Measurements from ENCODE around the gene NEBL. TPM values are rescaled to one million over a fixed set of nuclear protein-coding genes. Genes with fewer than 3 reads are reported as not detected.
"Not testable (repeated sequence)": the region's sequence is repeated elsewhere in the genome, so short reads cannot be mapped to it uniquely, and the experiment has no call there.

The NEBL gene
- total RNA-seq (7.6 TPM), polyA plus RNA-seq (22.9 TPM)
- long read RNA-seq, donor 1, result 0 reads
- long read RNA-seq, donor 2, result 0 reads
- long read RNA-seq, donor 3, partial matches to known transcripts, result 0 of 1 reads
- long read RNA-seq, donor 3, other reads (novel, unspliced or antisense), result 0 of 1 reads
- long read RNA-seq, donor 4, result 0 reads
- long read RNA-seq, donor 5, partial matches to known transcripts, result 0 of 3 reads
- long read RNA-seq, donor 5, other reads (novel, unspliced or antisense), result 0 of 3 reads
- long read RNA-seq, donor 6, partial matches to known transcripts, result 0 of 1 reads
- long read RNA-seq, donor 6, other reads (novel, unspliced or antisense), result 0 of 1 reads
- long read RNA-seq, donor 7, partial matches to known transcripts, result 0 of 2 reads
- long read RNA-seq, donor 7, other reads (novel, unspliced or antisense), result 0 of 2 reads
- long read RNA-seq, donor 8, result 0 reads
- long read RNA-seq, donor 9, partial matches to known transcripts, result 0 of 3 reads
- long read RNA-seq, donor 9, other reads (novel, unspliced or antisense), result 0 of 3 reads
- long read RNA-seq, donor 10, partial matches to known transcripts, result 0 of 2 reads
- long read RNA-seq, donor 10, other reads (novel, unspliced or antisense), result 0 of 2 reads

DNA sequence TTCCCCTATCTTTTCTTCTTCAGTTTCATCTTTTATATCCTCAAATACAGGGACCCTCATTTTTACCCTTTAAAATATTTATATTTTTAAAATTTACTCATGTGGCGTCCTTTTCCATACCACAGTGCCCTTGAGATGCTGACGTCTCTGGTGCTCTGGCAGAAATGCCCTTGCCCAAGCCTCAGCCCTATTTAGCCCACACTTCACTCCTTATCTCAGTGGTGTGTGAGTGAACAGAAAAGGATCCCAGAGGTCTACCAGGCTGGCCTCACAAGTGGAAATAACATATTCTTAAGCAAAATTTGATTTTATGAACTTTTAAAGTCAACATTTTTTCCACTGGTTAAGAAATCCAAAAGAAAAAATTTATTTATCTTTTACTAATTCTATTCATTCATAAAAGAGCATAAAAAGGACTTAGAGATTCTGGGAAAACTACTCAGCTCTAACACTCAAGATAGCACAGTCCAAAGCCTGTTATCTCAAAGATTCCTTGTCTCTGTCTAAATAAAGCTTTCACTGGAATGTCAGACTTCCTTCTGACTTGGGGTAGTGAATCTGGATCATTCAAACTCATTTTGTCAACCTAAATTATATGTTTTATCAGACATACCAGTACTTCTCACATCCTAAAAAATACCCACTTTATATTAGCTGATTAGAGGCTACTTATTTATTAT, at the start of gene NEBL:
TSS of gene NEBL (minus strand) at position 166 of the 680 bp plus-strand sequence. CDS start at position 60, 106 bp downstream.
- Histone ChIP-seq H3K27me3 (ENCODE audit: control insufficient read depth in 2 of 2, insufficient read depth in 1 of 2, low read length in 1 of 2) (no peaks in the 10 kb centered on the region), H3K27ac (ENCODE audit: low read depth in 1 of 2, low read length in 1 of 2) (no peak within 1 kb of the TSS), H3K4me3 (ENCODE audit: low read length in 2 of 2) (no peak within 1 kb of the TSS), H3K36me3 (ENCODE audit: control insufficient read depth in 2 of 2, insufficient read depth in 2 of 2, low read length in 1 of 2) (no peaks in the 10 kb centered on the region), H3K4me1 (ENCODE audit: control insufficient read depth in 2 of 2, insufficient read depth in 2 of 2, low read length in 2 of 2) (no peaks in the 10 kb centered on the region), H3K9me3 (ENCODE audit: control insufficient read depth in 2 of 2, insufficient read depth in 1 of 2, low read length in 1 of 2) (no peaks in the 10 kb centered on the region)
- DNase-seq (ENCODE audit: low read depth in 6 of 9, low spot score in 9 of 9), result no peak
- 92% methylated on average over 2 of the region's 2 CpGs for WGBS

DNA sequence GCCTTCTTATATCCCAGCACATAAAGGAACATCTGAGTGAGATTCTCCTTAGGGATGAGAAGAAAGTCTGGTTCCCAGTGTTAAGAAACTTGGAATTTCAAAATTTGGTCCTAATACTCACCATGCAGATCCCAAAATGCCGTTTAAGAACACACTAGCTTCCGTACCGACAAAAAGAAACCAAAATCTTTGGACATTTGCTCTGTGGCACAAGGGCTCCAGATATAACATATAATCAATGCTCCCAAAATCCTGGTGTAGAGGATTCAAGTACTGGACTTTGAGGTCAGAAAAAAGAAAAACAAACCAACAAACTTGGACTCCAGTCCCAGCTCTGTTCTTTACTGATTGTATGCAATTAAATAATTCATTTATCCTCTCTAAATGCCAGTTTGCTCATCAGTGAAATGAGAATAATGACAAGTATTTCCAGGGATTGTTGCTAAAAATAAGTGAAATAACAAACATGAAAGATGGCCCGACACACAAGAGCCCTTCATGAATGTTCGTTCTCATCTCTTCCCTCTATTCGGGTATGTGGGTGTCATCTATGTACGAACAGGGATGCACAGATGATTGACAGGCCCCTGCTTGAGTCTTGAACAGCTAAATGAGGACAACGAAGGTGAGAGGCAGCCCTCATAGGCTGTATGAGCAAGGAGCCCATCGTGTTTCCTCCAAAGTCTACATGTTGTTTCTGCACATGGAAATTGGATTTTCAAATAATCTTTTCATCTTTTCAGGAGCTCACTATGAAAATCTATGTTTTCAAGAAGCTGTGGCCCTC, 48.6 kb upstream of the NEBL start:
- Histone ChIP-seq H3K27ac (ENCODE audit: low read depth in 1 of 2, low read length in 1 of 2) (no peak overlapping the region), H3K4me3 (ENCODE audit: low read length in 2 of 2) (no peak overlapping the region), H3K27me3 (ENCODE audit: control insufficient read depth in 2 of 2, insufficient read depth in 1 of 2, low read length in 1 of 2) (no peaks in the 10 kb centered on the region), H3K9me3 (ENCODE audit: control insufficient read depth in 2 of 2, insufficient read depth in 1 of 2, low read length in 1 of 2) (no peaks in the 10 kb centered on the region), H3K36me3 (ENCODE audit: control insufficient read depth in 2 of 2, insufficient read depth in 2 of 2, low read length in 1 of 2) (no peaks in the 10 kb centered on the region), H3K4me1 (ENCODE audit: control insufficient read depth in 2 of 2, insufficient read depth in 2 of 2, low read length in 2 of 2) (no peaks in the 10 kb centered on the region)
- 93% methylated on average over 9 of the region's 9 CpGs for WGBS
- DNase-seq (ENCODE audit: low read depth in 6 of 9, low spot score in 9 of 9), result no peak

DNA sequence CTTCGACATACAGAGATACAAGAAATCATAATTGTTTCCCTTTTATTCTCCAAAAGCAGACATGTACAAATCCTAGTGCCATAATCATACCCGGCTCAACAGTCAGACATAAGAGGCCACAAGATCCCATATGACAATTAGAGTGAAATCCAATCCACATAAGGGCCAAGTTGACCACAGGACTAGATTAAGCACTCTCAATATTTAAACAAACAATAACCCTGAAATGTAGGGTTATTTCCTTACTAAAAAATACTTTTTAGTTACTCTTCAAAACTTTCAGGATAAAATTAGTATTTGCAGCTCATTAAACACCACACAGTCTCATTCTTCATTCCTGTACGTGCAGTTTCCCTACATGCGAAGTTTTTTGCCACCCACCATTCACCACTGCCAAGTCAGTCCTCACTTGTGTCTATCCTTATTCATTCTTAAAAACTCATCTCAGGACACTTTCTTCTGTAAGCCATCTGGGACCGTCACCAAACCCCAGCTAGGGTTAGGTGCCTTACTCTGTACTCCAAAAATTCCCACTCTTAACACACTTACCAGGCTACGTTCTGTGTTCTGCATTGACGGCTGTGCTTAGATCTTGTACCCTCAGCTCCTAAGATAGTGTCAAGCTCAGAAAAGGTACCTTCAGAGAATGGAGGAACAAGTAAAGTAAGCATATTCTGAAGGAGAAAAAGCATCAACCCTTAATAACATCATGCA, 47.8 kb upstream of the NEBL start:
- no peak overlapping the region for H3K27ac ChIP-seq (ENCODE audit: low read depth in 1 of 2, low read length in 1 of 2)
- no peaks in the 10 kb centered on the region for H3K9me3 ChIP-seq (ENCODE audit: control insufficient read depth in 2 of 2, insufficient read depth in 1 of 2, low read length in 1 of 2)
- no peak overlapping the region for H3K4me3 ChIP-seq (ENCODE audit: low read length in 2 of 2)
- no peaks in the 10 kb centered on the region for H3K4me1 ChIP-seq (ENCODE audit: control insufficient read depth in 2 of 2, insufficient read depth in 2 of 2, low read length in 2 of 2)
- H3K36me3 ChIP-seq (ENCODE audit: control insufficient read depth in 2 of 2, insufficient read depth in 2 of 2, low read length in 1 of 2), result no peaks in the 10 kb centered on the region
- H3K27me3 ChIP-seq (ENCODE audit: control insufficient read depth in 2 of 2, insufficient read depth in 1 of 2, low read length in 1 of 2), result no peaks in the 10 kb centered on the region
- 93% methylated on average over 7 of the region's 7 CpGs for WGBS
- DNase-seq (ENCODE audit: low read depth in 6 of 9, low spot score in 9 of 9), result no peak

- not testable (repeated sequence) for H3K4me1 ChIP-seq (ENCODE audit: control insufficient read depth in 2 of 2, insufficient read depth in 2 of 2, low read length in 2 of 2); H3K36me3 ChIP-seq (ENCODE audit: control insufficient read depth in 2 of 2, insufficient read depth in 2 of 2, low read length in 1 of 2); H3K27ac ChIP-seq (ENCODE audit: low read depth in 1 of 2, low read length in 1 of 2); H3K27me3 ChIP-seq (ENCODE audit: control insufficient read depth in 2 of 2, insufficient read depth in 1 of 2, low read length in 1 of 2); H3K4me3 ChIP-seq (ENCODE audit: low read length in 2 of 2); H3K9me3 ChIP-seq (ENCODE audit: control insufficient read depth in 2 of 2, insufficient read depth in 1 of 2, low read length in 1 of 2); DNase-seq (ENCODE audit: low read depth in 6 of 9, low spot score in 9 of 9)
- 85% methylated on average over 5 of the region's 5 CpGs for WGBS
Measured at GRCh38 chr10:20939414-20939813, 42.3 kb upstream of the NEBL start.

DNA sequence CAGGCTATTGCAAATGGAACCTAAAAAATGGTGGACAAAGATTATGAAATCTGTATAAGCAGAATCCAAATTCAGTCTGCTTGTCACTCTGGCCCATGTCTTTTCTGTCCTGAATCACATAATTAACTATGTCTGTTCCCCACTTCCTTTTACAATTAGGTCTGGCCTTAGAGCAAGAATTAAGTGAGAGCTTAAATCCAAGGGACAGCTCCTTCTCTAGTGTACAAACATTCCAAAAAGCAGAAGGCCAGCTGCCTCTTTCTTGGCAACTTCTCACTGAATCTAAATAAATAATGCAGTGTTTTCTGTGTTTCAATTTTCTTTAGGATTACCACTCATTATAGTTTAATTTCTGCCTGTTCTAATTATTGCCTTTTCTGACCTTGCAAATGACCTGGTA, 39.3 kb upstream of the NEBL start:
- Histone ChIP-seq H3K27ac (ENCODE audit: low read depth in 1 of 2, low read length in 1 of 2) (no peak overlapping the region), H3K4me3 (ENCODE audit: low read length in 2 of 2) (no peak overlapping the region), H3K36me3 (ENCODE audit: control insufficient read depth in 2 of 2, insufficient read depth in 2 of 2, low read length in 1 of 2) (no peaks in the 10 kb centered on the region), H3K4me1 (ENCODE audit: control insufficient read depth in 2 of 2, insufficient read depth in 2 of 2, low read length in 2 of 2) (no peaks in the 10 kb centered on the region), H3K27me3 (ENCODE audit: control insufficient read depth in 2 of 2, insufficient read depth in 1 of 2, low read length in 1 of 2) (no peaks in the 10 kb centered on the region), H3K9me3 (ENCODE audit: control insufficient read depth in 2 of 2, insufficient read depth in 1 of 2, low read length in 1 of 2) (no peaks in the 10 kb centered on the region)
- DNase-seq (ENCODE audit: low read depth in 6 of 9, low spot score in 9 of 9), result no peak

GRCh38 chr10:20935931-20936330, 38.8 kb upstream of the NEBL start:
- WGBS, result 90% methylated on average over 2 of the region's 2 CpGs

DNA sequence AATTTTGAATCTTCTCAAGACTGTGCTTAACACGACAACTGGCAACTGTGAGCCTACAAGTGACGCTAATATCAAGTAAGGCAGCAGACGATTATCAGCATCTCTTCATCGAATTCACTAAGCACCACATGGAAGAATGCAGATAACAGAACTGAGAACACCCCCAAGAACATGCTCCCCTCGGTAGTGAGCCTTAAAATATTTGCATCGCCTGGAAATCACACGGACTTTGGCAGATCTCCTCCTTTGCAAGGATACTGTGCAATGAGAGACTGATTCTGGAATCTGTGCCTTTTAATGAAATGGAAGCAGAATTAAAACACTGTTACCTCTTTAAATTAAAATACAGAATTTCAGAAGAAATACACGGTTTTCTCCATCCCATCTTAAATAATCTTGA, 38.2 kb upstream of the NEBL start:
- Histone ChIP-seq H3K27ac (ENCODE audit: low read depth in 1 of 2, low read length in 1 of 2) (no peak overlapping the region), H3K36me3 (ENCODE audit: control insufficient read depth in 2 of 2, insufficient read depth in 2 of 2, low read length in 1 of 2) (no peaks in the 10 kb centered on the region), H3K27me3 (ENCODE audit: control insufficient read depth in 2 of 2, insufficient read depth in 1 of 2, low read length in 1 of 2) (no peaks in the 10 kb centered on the region), H3K4me3 (ENCODE audit: low read length in 2 of 2) (no peak overlapping the region), H3K4me1 (ENCODE audit: control insufficient read depth in 2 of 2, insufficient read depth in 2 of 2, low read length in 2 of 2) (no peaks in the 10 kb centered on the region), H3K9me3 (ENCODE audit: control insufficient read depth in 2 of 2, insufficient read depth in 1 of 2, low read length in 1 of 2) (no peaks in the 10 kb centered on the region)
- no peak for DNase-seq (ENCODE audit: low read depth in 6 of 9, low spot score in 9 of 9)
- 97% methylated on average over 8 of the region's 8 CpGs for WGBS

More at GRCh38 chr10:20935931-20936330, 38.8 kb upstream of the NEBL start:
- DNase-seq (ENCODE audit: low read depth in 6 of 9, low spot score in 9 of 9), result no peak
- Histone ChIP-seq H3K4me3 (ENCODE audit: low read length in 2 of 2) (no peak overlapping the region), H3K27ac (ENCODE audit: low read depth in 1 of 2, low read length in 1 of 2) (no peak overlapping the region), H3K36me3 (ENCODE audit: control insufficient read depth in 2 of 2, insufficient read depth in 2 of 2, low read length in 1 of 2) (no peaks in the 10 kb centered on the region), H3K9me3 (ENCODE audit: control insufficient read depth in 2 of 2, insufficient read depth in 1 of 2, low read length in 1 of 2) (no peaks in the 10 kb centered on the region), H3K27me3 (ENCODE audit: control insufficient read depth in 2 of 2, insufficient read depth in 1 of 2, low read length in 1 of 2) (no peaks in the 10 kb centered on the region), H3K4me1 (ENCODE audit: control insufficient read depth in 2 of 2, insufficient read depth in 2 of 2, low read length in 2 of 2) (no peaks in the 10 kb centered on the region)

GRCh38 chr10:20933705-20934104, 36.6 kb upstream of the NEBL start:
- Histone ChIP-seq H3K27me3 (ENCODE audit: control insufficient read depth in 2 of 2, insufficient read depth in 1 of 2, low read length in 1 of 2) (no peaks in the 10 kb centered on the region), H3K27ac (ENCODE audit: low read depth in 1 of 2, low read length in 1 of 2) (no peak overlapping the region), H3K4me3 (ENCODE audit: low read length in 2 of 2) (no peak overlapping the region), H3K4me1 (ENCODE audit: control insufficient read depth in 2 of 2, insufficient read depth in 2 of 2, low read length in 2 of 2) (no peaks in the 10 kb centered on the region), H3K36me3 (ENCODE audit: control insufficient read depth in 2 of 2, insufficient read depth in 2 of 2, low read length in 1 of 2) (no peaks in the 10 kb centered on the region), H3K9me3 (ENCODE audit: control insufficient read depth in 2 of 2, insufficient read depth in 1 of 2, low read length in 1 of 2) (no peaks in the 10 kb centered on the region)
- 93% methylated on average over 2 of the region's 2 CpGs for WGBS
- no peak for DNase-seq (ENCODE audit: low read depth in 6 of 9, low spot score in 9 of 9)

Data from thymus (tissue), 14 donors.